Measurements from ENCODE around the gene NAT8L.

NAT8L gene

DNA sequence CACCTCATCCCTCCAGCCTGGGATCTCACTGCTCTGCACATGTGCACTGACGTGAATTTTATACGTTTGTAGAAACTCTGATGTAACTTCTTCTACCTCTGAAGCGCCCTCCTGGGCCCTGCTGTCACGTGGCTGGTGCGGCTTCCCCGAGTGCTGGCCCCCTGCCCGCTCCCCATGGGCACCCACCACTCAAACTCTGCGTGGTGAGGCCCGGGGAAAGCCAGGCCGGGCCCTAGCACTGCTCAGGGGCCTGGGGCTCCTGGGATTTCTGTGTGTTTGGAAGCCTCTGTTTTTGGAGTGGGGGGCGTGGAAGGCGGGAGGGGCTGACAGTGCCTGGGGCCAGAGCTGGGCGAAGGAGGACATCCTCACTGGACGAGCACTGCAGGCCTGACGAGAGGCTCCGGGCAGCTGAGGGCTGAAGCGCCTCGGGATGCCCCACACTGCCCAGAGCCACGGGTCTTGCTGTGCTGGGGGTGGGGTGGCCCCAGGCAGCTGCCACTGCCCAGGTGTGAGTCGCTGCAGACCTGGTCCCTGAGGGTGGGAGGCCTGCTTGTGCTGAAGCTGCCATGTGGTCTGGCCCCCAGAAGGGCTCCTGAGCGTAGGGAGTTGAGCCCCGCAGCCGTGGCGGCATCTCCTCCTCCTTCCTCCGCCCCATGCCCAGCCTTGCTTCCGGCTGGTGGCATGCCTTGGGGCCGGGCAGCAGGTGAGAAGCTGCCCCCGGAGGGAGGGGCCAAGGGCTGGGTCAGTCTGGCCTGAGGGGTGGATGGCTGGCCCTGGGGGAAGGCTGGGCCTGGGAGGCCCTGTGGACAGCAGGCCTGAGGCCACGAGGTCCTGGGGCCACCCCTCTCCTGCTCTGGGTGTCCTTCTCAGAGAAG is 7.7 kb downstream of the NAT8L start:
- TF ChIP-seq, protein P1, sequence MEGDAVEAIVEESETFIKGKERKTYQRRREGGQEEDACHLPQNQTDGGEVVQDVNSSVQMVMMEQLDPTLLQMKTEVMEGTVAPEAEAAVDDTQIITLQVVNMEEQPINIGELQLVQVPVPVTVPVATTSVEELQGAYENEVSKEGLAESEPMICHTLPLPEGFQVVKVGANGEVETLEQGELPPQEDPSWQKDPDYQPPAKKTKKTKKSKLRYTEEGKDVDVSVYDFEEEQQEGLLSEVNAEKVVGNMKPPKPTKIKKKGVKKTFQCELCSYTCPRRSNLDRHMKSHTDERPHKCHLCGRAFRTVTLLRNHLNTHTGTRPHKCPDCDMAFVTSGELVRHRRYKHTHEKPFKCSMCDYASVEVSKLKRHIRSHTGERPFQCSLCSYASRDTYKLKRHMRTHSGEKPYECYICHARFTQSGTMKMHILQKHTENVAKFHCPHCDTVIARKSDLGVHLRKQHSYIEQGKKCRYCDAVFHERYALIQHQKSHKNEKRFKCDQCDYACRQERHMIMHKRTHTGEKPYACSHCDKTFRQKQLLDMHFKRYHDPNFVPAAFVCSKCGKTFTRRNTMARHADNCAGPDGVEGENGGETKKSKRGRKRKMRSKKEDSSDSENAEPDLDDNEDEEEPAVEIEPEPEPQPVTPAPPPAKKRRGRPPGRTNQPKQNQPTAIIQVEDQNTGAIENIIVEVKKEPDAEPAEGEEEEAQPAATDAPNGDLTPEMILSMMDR (IDR thresholded peaks at IDR 0.05; ENCODE audit: borderline replicate concordance, insufficient read depth, low read depth, low read length): no peak
- H3K4me3 ChIP-seq (ENCODE audit: low read depth, low read length): no peak overlapping the region

DNA sequence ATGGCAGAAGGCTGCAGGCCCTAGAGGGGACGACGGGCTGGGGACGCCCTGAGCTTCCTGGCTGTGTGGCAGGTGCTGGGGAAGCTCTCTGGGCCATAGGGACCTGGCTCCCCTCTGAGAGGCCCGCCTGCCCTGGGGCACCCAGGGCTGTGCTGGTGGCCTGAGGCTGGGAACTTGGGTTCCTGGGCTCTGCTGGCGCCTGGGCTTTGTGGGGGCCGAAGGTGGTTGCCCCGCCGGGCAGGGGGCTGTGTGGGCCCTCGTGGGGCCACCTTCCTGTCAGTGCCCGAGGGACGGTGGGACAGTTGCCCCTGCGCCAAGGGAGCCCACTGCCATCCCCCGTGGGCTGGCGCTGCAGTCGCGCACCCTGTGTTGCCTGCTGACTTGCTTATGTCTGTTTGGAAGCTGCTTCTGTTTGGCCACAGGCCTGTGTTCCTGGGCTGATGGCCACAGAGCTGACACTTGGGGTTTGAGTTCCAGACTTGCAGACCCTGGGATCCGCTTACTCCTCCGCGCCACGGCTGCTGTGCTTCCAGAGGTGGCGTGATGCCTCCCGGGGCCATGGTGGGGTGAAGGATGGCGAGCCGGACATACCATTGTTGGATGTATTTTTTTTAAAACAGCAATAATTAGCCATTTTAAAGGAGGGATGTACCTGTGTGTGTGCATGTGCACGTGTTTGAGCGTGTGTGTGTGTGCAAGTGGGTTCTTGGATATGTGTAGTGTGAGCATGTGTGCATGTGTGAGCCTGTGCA is 8.5 kb downstream of the NAT8L start:
- no peak overlapping the region for H3K4me3 ChIP-seq (ENCODE audit: low read depth, low read length)
- TF ChIP-seq, protein P1 (IDR thresholded peaks at IDR 0.05; ENCODE audit: borderline replicate concordance, insufficient read depth, low read depth, low read length): no peak

DNA sequence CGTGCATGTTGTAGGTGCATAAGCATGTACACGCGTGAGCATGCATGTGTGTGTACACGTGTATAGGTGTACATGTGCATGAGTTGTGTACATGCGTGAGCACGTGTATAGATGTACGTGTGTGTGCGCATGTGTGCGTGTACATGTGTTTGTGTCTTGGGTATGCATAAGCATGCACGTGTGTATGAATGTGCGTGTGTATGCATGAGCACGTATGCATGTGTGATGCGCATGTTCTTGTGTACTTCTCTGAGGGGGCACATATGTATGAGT is 9.0 kb downstream of the NAT8L start:
- H3K4me3 ChIP-seq (ENCODE audit: low read depth, low read length): no peak overlapping the region
- TF ChIP-seq, protein P1 (IDR thresholded peaks at IDR 0.05; ENCODE audit: borderline replicate concordance, insufficient read depth, low read depth, low read length): no peak

DNA sequence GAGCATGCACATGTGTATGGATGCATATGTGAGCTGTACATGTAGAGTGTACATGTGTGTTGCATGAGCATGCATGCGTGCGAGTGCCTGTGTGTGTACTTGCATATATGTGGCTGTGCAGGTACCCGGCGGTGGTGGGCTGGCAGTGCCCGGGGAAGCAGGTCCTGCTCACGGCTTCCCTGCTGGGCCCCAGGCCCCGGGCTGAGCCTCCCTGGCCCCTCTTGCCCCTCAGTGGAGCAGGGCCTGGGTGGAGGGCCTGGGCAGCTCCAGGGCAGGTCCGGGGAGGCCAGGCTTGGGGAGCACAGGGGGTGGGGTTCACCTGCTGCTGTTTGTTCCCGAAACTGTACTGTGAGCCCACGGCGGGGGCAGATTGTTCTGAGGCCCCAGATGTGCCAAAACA is 9.4 kb downstream of the NAT8L start:
- TF ChIP-seq, protein P1 (IDR thresholded peaks at IDR 0.05; ENCODE audit: borderline replicate concordance, insufficient read depth, low read depth, low read length): no peak
- H3K4me3 ChIP-seq (ENCODE audit: low read depth, low read length): no peak overlapping the region

DNA sequence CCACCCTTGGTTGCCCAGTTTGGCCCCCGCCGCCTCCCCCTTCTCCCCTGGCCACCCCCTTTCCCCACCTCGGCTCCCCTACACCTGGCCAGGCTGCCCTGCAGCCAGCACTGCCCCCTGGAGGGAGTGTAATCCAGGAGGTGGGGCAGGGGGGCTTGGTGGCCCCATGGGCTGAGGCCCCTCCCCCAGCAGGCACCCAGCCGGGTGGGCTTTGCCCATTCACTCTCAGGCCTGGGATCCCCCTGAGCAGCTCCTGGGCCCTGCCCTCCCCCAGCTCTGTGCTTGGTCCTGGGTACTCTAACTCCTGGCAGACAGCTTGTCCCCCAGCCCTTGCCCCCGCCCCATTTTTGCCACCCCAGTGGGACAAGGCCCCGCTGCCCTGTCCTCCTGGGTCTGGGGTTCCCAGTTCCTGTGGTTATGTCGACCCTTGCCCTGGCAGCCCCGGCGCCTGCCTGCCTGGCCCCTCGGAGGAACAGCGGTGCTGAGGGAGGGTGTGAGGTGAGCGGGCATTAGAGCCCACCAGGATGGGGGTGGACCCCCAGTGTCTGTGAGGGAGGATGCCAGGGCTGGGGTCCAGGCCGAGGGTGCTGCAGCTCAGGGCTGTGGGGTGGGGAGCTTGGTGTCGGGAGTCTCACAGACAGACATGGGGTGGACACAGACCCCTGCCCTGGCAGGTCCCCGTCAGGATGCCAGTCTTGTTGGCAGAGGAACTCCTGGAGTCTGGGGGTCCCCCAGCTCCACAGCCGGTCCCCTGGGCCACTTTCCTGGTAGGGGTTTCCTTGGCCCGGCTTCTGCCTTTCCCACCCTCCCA is 10.2 kb downstream of the NAT8L start:
- H3K4me3 ChIP-seq (ENCODE audit: low read depth, low read length): no peak overlapping the region
- TF ChIP-seq, protein P1 (IDR thresholded peaks at IDR 0.05; ENCODE audit: borderline replicate concordance, insufficient read depth, low read depth, low read length): no peak

DNA sequence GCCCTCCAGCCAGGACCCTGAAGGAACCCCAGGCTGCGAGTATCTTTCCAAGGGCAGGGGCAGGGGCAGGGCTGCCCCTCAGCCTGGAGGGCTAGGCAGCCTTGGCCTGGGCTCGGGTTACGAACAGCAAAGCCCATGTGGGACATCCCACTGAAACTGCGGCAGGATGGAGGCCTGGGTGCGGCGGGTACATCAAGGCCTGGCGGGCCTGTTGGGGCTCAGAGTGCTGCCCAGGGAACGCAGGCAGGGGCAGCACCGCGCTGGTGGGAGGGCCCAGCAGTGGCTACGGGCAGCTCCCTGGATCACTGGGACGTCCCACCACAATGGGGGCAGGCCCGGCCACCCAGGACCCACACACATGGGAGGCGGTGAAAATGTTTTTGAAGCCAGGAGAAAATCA is 10.9 kb downstream of the NAT8L start:
- TF ChIP-seq, protein P1 (IDR thresholded peaks at IDR 0.05; ENCODE audit: borderline replicate concordance, insufficient read depth, low read depth, low read length): no peak
- H3K4me3 ChIP-seq (ENCODE audit: low read depth, low read length): no peak overlapping the region
